ENCODE measurements around the gene HEXD.

DNA sequence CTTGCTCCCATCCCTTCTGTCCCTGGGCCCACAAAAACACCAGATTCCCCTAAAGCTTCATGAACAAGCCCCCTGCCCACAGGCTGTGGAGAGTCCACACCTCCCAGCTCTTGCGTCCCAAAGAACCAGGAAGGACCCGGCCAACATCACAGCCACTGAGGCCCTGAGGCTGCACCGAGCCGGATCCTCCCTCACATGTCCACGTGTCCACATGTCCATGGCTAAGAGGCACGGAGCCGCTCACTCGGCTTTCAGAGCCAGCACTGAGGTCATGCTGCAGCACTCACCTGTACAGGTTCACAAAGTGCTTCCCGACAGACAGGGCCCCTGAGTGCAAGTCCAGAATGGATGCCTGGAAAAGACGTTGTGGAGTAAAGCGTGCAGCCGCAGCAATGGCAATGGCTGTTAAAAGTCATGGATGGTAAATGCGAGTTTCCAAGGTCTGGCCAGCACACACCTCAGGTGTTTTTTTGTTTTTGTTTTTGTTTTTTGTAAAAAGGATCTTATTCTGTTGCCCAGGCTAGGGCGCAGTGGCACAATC is 11.9 kb upstream of the HEXD start:
- TF ChIP-seq, protein P1, sequence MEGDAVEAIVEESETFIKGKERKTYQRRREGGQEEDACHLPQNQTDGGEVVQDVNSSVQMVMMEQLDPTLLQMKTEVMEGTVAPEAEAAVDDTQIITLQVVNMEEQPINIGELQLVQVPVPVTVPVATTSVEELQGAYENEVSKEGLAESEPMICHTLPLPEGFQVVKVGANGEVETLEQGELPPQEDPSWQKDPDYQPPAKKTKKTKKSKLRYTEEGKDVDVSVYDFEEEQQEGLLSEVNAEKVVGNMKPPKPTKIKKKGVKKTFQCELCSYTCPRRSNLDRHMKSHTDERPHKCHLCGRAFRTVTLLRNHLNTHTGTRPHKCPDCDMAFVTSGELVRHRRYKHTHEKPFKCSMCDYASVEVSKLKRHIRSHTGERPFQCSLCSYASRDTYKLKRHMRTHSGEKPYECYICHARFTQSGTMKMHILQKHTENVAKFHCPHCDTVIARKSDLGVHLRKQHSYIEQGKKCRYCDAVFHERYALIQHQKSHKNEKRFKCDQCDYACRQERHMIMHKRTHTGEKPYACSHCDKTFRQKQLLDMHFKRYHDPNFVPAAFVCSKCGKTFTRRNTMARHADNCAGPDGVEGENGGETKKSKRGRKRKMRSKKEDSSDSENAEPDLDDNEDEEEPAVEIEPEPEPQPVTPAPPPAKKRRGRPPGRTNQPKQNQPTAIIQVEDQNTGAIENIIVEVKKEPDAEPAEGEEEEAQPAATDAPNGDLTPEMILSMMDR (IDR thresholded peaks at IDR 0.05), result no peak
- TF ChIP-seq POLR2A (IDR thresholded peaks at IDR 0.05), result no peak
